ENCODE measurements around the gene HACD2. TPM values are rescaled to one million over a fixed set of nuclear protein-coding genes. Genes with fewer than 3 reads are reported as not detected.

HACD2 gene
- polyA plus RNA-seq, 2 of the 4 experiments (the other 2 are of a cell fraction): 41.8 to 97.7 TPM

GRCh38 chr3:123442908-123443307, 141.9 kb downstream of the HACD2 start:
- H3K4me2 ChIP-seq: no peak overlapping the region
- TF ChIP-seq POLR2A (IDR thresholded peaks at IDR 0.05; ENCODE audit: low read length) (no peak), HDAC2 (IDR thresholded peaks at IDR 0.05) (no peak), TFCP2L1 (CRISPR knock-in tag; IDR thresholded peaks at IDR 0.05) (no peak), ZC3H11A (IDR thresholded peaks at IDR 0.05) (no peak), MAX (IDR thresholded peaks at IDR 0.05) (no peak), MAFK (IDR thresholded peaks at IDR 0.05; ENCODE audit: partially characterized antibody) (no peak), ESRRA (IDR thresholded peaks at IDR 0.05; ENCODE audit: borderline replicate concordance, low read length) (no peak), CBX2 (IDR thresholded peaks at IDR 0.05; ENCODE audit: borderline replicate concordance, low read depth) (no peak), EHF (CRISPR knock-in tag; IDR thresholded peaks at IDR 0.05) (no peak), ZSCAN20 (CRISPR knock-in tag; IDR thresholded peaks at IDR 0.05) (no peak), RFX5 (IDR thresholded peaks at IDR 0.05) (no peak), JUN (IDR thresholded peaks at IDR 0.05) (no peak), RARB (CRISPR knock-in tag; IDR thresholded peaks at IDR 0.05) (no peak)
- TF ChIP-seq, protein P1, sequence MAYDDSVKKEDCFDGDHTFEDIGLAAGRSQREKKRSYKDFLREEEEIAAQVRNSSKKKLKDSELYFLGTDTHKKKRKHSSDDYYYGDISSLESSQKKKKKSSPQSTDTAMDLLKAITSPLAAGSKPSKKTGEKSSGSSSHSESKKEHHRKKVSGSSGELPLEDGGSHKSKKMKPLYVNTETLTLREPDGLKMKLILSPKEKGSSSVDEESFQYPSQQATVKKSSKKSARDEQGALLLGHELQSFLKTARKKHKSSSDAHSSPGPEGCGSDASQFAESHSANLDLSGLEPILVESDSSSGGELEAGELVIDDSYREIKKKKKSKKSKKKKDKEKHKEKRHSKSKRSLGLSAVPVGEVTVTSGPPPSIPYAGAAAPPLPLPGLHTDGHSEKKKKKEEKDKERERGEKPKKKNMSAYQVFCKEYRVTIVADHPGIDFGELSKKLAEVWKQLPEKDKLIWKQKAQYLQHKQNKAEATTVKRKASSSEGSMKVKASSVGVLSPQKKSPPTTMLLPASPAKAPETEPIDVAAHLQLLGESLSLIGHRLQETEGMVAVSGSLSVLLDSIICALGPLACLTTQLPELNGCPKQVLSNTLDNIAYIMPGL (CRISPR knock-in tag; IDR thresholded peaks at IDR 0.05; ENCODE audit: borderline replicate concordance): no peak
- WGBS (ENCODE audit: missing lambda C conversion rate): 62% methylated on average over 7 of the region's 7 CpGs
- ChIA-PET POLR2A (no interaction called here), CTCF (interaction anchor here (1.1 kb wide), 2 partner anchors 46 to 47 kb away, joined by 3 to 6 read pairs; no protein-coding TSS in a partner anchor)
- ATAC-seq: no peak
- no peak for DNase-seq (ENCODE audit: low read depth in 1 of 2, low spot score in 1 of 2)
- no peak overlapping the region for H3K27ac ChIP-seq
- H3K4me3 ChIP-seq: no peak overlapping the region
- no peaks in the 10 kb centered on the region for H3K9me3 ChIP-seq
- no peak for FAIRE-seq
- H3K4me1 ChIP-seq: no peaks in the 10 kb centered on the region

GRCh38 chr3:123442125-123442524, 142.7 kb downstream of the HACD2 start:
- FAIRE-seq: no peak
- no peaks in the 10 kb centered on the region for H3K9me3 ChIP-seq
- 77% methylated on average over 7 of the region's 9 CpGs for WGBS (ENCODE audit: missing lambda C conversion rate)
- ChIA-PET CTCF (interaction anchor here (0.6 to 1.5 kb wide), 2 partner anchors 33 to 113 kb away, joined by 3 to 4 read pairs; no protein-coding TSS in a partner anchor), POLR2A (no interaction called here)
- no peak overlapping the region for H3K4me3 ChIP-seq
- DNase-seq (ENCODE audit: low read depth in 1 of 2, low spot score in 1 of 2): no peak
- H3K27ac ChIP-seq: no peak overlapping the region
- no peak for ATAC-seq
- TF ChIP-seq EP300 (IDR thresholded peaks at IDR 0.05) (no peak), SREBF2 (IDR thresholded peaks at IDR 0.05) (no peak), TP53 (CRISPR knock-in tag; IDR thresholded peaks at IDR 0.05) (no peak), JUNB (IDR thresholded peaks at IDR 0.05) (no peak), POLR2AphosphoS2 (conservative IDR thresholded peaks at IDR 0.05; ENCODE audit: low read length) (no peak), KDM1A (IDR thresholded peaks at IDR 0.05; ENCODE audit: low read depth) (no peak)
- no peak overlapping the region for H3K4me2 ChIP-seq
- H3K4me1 ChIP-seq: no peaks in the 10 kb centered on the region

Other genes starting within 250 kb of the HACD2 start
- gene ADCY5, start 136.0 kb downstream of the HACD2 start, polyA plus RNA-seq (2011; rRNA removed): 0.68 and 0.70 TPM in 2 replicates
- gene ADCY5, start 136.0 kb downstream of the HACD2 start, polyA plus RNA-seq (2017; fragmentation: RNase III; extraction: RNeasy Plus Mini Kit Qiagen cat#74134 plus additional on column Dnase treatment): 0.38 to 0.57 TPM (median 0.46 TPM) in 3 replicates

Data from A549 (cell line).